Measurements from ENCODE around the gene PSME2.
A peak's percentile ranks its signal among the peaks of the same experiment; 100 is the strongest.

- TF ChIP-seq EZH2 (IDR thresholded peaks at IDR 0.05; ENCODE audit: borderline replicate concordance, low read length) (no peak), CTCF (conservative IDR thresholded peaks at IDR 0.05 in 1 of 2, IDR thresholded peaks at IDR 0.05 in 1 of 2; ENCODE audit: extremely low read depth in 1 of 2, insufficient read depth in 1 of 2, low read depth in 1 of 2, low read length in 2 of 2) (peak; percentile 93 to 98)
These were observed 14.7 kb upstream of the PSME2 start, which contains the start of gene IRF9 for GRCh38 chr14:24160850-24161804.

All from mammary epithelial cell (primary cell).